Fibroblast of pulmonary artery (primary cell): ENCODE measurements around the gene NHLRC2.

Experiments used
- DNase-seq: peaks from one replicate; pipeline ENCODE4 v3.0.0-alpha.2; 2010; ENCODE audit warnings: low read depth
- H3K4me3 ChIP-seq: replicated peaks from 2 replicates; pipeline ENCODE4 v1.5.1; 2011; ENCODE audit warnings: low read depth, mild to moderate bottlenecking, control low read depth, low read length, moderate library complexity
- CTCF ChIP-seq: IDR thresholded peaks from 2 replicates; pipeline ENCODE4 v1.5.1; 2011; ENCODE audit warnings: mild to moderate bottlenecking, control low read depth, low read length, inconsistent platforms; ENCODE audit errors: missing control alignments

Gene NHLRC2

GRCh38 chr10:113954409-113954808 lies 99.9 kb downstream of the NHLRC2 start:
- no peak overlapping the region for H3K4me3 ChIP-seq
- TF ChIP-seq CTCF: no peak
- DNase-seq: no peak

- DNase-seq: peak; percentile 80
- H3K4me3 ChIP-seq: no peak overlapping the region
- no peak for TF ChIP-seq CTCF
Measured at GRCh38 chr10:113957013-113957412, 102.6 kb downstream of the NHLRC2 start.

- peak; percentile 90 for DNase-seq
- no peak for TF ChIP-seq CTCF
- no peak overlapping the region for H3K4me3 ChIP-seq
Measured at GRCh38 chr10:113958631-113959382, 104.3 kb downstream of the NHLRC2 start.

DNA sequence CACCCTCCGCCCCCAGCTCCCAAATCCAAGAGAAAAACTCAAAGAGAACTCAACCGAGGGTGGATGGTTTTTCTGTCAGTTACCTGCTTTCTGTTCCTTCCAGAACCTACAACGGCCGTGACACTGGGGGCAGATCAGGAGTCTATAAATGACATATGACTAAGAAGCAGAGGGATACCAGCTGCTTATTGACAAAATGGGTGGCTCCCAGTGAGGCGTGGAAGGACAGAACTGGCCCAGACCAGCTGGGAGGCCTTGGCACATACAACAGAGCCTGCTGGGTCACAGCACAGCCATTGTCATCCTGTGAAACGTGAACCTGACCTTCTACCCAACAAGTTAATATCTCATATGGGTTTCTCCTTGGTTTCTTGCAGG lies 104.9 kb downstream of the NHLRC2 start:
- no peak for TF ChIP-seq CTCF
- no peak overlapping the region for H3K4me3 ChIP-seq
- DNase-seq: no peak

DNA sequence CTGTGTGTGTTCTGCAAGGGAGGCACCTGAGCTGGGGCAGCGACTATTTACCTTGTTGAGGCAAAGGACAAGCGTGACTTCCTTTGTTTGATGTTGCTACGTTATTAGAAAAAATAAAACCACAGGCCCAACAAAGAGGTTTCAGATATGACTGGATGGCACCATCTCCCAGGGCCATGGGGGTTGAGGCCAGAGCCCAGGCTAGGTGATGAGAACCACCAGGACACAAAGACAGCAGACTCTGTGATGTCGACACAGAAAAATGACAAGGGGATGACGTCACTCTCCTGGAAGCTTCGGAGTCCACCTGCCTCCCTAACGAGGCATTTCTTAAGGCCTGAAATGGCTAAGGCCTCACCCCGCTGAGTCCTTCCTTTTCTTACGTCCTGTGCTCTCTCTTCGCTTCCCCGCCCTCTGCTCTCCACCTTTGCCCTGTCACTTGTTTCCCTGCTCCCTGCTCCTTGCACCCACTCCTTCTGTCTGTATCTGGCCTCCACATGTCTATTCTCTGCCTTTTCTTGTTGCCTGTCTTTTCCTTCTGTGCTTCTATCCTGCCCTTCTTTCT lies 106.2 kb downstream of the NHLRC2 start:
- no peak for DNase-seq
- no peak for TF ChIP-seq CTCF
- no peak overlapping the region for H3K4me3 ChIP-seq

GRCh38 chr10:113961182-113962031 lies 106.9 kb downstream of the NHLRC2 start:
- DNase-seq: no peak
- H3K4me3 ChIP-seq: no peak overlapping the region
- TF ChIP-seq CTCF: no peak
